Measurements from ENCODE around the gene SDR9C7. TPM values are rescaled to one million over a fixed set of nuclear protein-coding genes. Genes with fewer than 3 reads are reported as not detected.
"Not testable (repeated sequence)": the region's sequence is repeated elsewhere in the genome, so short reads cannot be mapped to it uniquely, and the experiment has no call there.

Gene SDR9C7
- total RNA-seq, 1 donor from 2014 or later, result not detected

- intact Hi-C loops (cut with micrococcal nuclease), result not testable (repeated sequence)
Observed at GRCh38 chr12:56918139-56918538, 16.1 kb downstream of the SDR9C7 start.

GRCh38 chr12:56916996-56917333, 17.2 kb downstream of the SDR9C7 start:
- intact Hi-C loops (cut with micrococcal nuclease), result no loop called here

- intact Hi-C loops (cut with micrococcal nuclease), result no loop called here
Observed at GRCh38 chr12:56916296-56916995, 17.8 kb downstream of the SDR9C7 start.

GRCh38 chr12:56914724-56915123, 19.5 kb downstream of the SDR9C7 start:
- intact Hi-C loops (cut with micrococcal nuclease), result no loop called here

GRCh38 chr12:56914256-56914655, 20.0 kb downstream of the SDR9C7 start:
- intact Hi-C loops (cut with micrococcal nuclease), result no loop called here

- intact Hi-C loops (cut with micrococcal nuclease), result not testable (repeated sequence)
Observed at GRCh38 chr12:56909403-56909802, 24.8 kb downstream of the SDR9C7 start.

- intact Hi-C loops (cut with micrococcal nuclease), result no loop called here
Observed at GRCh38 chr12:56908136-56908535, 26.1 kb downstream of the SDR9C7 start.

- intact Hi-C loops (cut with micrococcal nuclease), result no loop called here
Observed at GRCh38 chr12:56905852-56906251, 28.4 kb downstream of the SDR9C7 start.

GRCh38 chr12:56903374-56903773, 30.8 kb downstream of the SDR9C7 start:
- intact Hi-C loops (cut with micrococcal nuclease), result no loop called here

- intact Hi-C loops (cut with micrococcal nuclease), result not testable (repeated sequence)
Observed at GRCh38 chr12:56901313-56901712, 32.9 kb downstream of the SDR9C7 start.

- intact Hi-C loops (cut with micrococcal nuclease), result no loop called here
Observed at GRCh38 chr12:56900583-56900982, 33.6 kb downstream of the SDR9C7 start.

- intact Hi-C loops (cut with micrococcal nuclease), result no loop called here
Observed at GRCh38 chr12:56898938-56899337, 35.3 kb downstream of the SDR9C7 start.

- intact Hi-C loops (cut with micrococcal nuclease), result no loop called here
Observed at GRCh38 chr12:56897844-56898361, 36.3 kb downstream of the SDR9C7 start.

GRCh38 chr12:56896082-56896481, 38.1 kb downstream of the SDR9C7 start:
- intact Hi-C loops (cut with micrococcal nuclease), result no loop called here

- intact Hi-C loops (cut with micrococcal nuclease), result no loop called here
Observed at GRCh38 chr12:56894698-56895368, 39.4 kb downstream of the SDR9C7 start.

GRCh38 chr12:56891885-56892284, 42.3 kb downstream of the SDR9C7 start:
- intact Hi-C loops (cut with micrococcal nuclease), result not testable (repeated sequence)

- intact Hi-C loops (cut with micrococcal nuclease), result no loop called here
Observed at GRCh38 chr12:56886319-56886718, 47.9 kb downstream of the SDR9C7 start.

- intact Hi-C loops (cut with micrococcal nuclease), result no loop called here
Observed at GRCh38 chr12:56885316-56885715, 48.9 kb downstream of the SDR9C7 start.

- intact Hi-C loops (cut with micrococcal nuclease), result no loop called here
Observed at GRCh38 chr12:56884421-56884820, 49.8 kb downstream of the SDR9C7 start.

- intact Hi-C loops (cut with micrococcal nuclease), result not testable (repeated sequence)
Observed at GRCh38 chr12:56882407-56882806, 51.8 kb downstream of the SDR9C7 start.

GRCh38 chr12:56880125-56880992, 53.8 kb downstream of the SDR9C7 start:
- intact Hi-C loops (cut with micrococcal nuclease), result no loop called here
